GM21619 (cell line): ENCODE measurements around the gene CCDC78.
"Not testable (repeated sequence)": the region's sequence is repeated elsewhere in the genome, so short reads cannot be mapped to it uniquely, and the experiment has no call there.

Experiments
- ATAC-seq: cut with Tn5 transposase; IDR thresholded peaks from one replicate; pipeline ENCODE4 v1.9.1; 2021; ENCODE audit not compliant: unreplicated experiment

CCDC78 gene

GRCh38 chr16:695355-696089, 30.7 kb downstream of the CCDC78 start:
- ATAC-seq = no peak

- no peak for ATAC-seq
These were observed 31.3 kb downstream of the CCDC78 start for GRCh38 chr16:694863-695354.

GRCh38 chr16:694187-694862, 31.9 kb downstream of the CCDC78 start:
- ATAC-seq = no peak

GRCh38 chr16:693766-694165, 32.5 kb downstream of the CCDC78 start:
- no peak for ATAC-seq

GRCh38 chr16:693364-693763, 32.9 kb downstream of the CCDC78 start:
- no peak for ATAC-seq

- ATAC-seq = no peak
These were observed 33.7 kb downstream of the CCDC78 start for GRCh38 chr16:692356-693108.

- not testable (repeated sequence) for ATAC-seq
These were observed 35.0 kb downstream of the CCDC78 start for GRCh38 chr16:691242-691641.

GRCh38 chr16:689175-689897, 36.9 kb downstream of the CCDC78 start:
- ATAC-seq = no peak

- no peak for ATAC-seq
These were observed 38.7 kb downstream of the CCDC78 start for GRCh38 chr16:687499-687898.

GRCh38 chr16:686459-687260, 39.6 kb downstream of the CCDC78 start:
- no peak for ATAC-seq

- ATAC-seq = no peak
These were observed 40.3 kb downstream of the CCDC78 start for GRCh38 chr16:685967-686366.

- ATAC-seq = no peak
These were observed 41.1 kb downstream of the CCDC78 start for GRCh38 chr16:684961-685696.

- ATAC-seq = peak; percentile 55
These were observed 42.0 kb downstream of the CCDC78 start, which contains the start of gene JMJD8 for GRCh38 chr16:684071-684794. Gene JMJD8 (minus strand): TSS chr16:684334. CDS start chr16:684319, 15 bp downstream.

- no peak for ATAC-seq
These were observed 42.7 kb downstream of the CCDC78 start for GRCh38 chr16:683396-684070.

- ATAC-seq = no peak
These were observed 43.5 kb downstream of the CCDC78 start for GRCh38 chr16:682493-683395.

GRCh38 chr16:681746-682427, 44.4 kb downstream of the CCDC78 start:
- no peak for ATAC-seq
